GM12872 (cell line): ENCODE results near the gene ATP6V1F.

Experiments
- CTCF ChIP-seq: IDR thresholded peaks from 3 replicates; pipeline ENCODE4 v1.5.1; 2011; ENCODE audit warnings: low read depth, mild to moderate bottlenecking, low read length, moderate library complexity; ENCODE audit not compliant: insufficient read depth

The ATP6V1F gene

GRCh38 chr7:128838109-128838779 is 24.4 kb upstream of the ATP6V1F start:
- TF ChIP-seq CTCF = no peak

DNA sequence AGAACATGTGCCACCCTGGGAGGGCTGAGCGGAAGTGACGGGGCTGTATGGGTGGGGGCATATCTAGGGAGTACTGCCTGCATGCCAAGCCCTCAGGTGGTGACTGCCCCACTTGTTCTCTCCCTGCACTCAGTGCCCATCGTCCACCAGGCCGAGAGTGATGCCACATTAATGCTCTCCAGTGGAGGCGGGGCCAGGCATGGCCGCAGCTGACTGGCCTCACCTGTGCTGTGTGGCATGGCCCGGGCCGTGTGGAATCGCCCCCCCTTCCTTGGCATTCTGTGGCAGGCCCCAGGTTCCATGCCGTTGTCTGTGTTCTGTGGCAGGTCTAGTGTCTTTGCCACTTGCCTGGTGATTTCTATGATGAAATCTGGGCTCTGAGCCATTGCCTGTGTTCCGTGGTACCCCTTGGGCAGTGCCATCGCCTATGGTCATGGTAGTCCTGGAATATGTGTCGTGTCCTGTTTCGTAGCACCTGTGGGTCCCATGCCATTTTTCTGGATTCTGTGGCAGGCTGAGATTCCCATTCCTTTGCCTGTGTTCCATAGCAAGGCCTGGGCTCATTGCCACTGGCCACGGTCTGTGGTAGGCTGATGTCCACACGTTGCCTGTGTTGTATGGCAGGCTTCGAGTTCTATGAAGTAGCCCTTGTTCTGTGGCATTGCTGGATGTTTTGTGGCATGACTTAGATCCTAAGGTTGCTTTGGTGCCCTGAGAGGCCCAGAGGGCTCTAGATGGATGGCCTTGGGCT is 23.5 kb upstream of the ATP6V1F start:
- TF ChIP-seq CTCF = no peak

GRCh38 chr7:128839751-128840177 is 22.9 kb upstream of the ATP6V1F start:
- no peak for TF ChIP-seq CTCF

GRCh38 chr7:128840326-128841170 is 22.1 kb upstream of the ATP6V1F start:
- no peak for TF ChIP-seq CTCF

DNA sequence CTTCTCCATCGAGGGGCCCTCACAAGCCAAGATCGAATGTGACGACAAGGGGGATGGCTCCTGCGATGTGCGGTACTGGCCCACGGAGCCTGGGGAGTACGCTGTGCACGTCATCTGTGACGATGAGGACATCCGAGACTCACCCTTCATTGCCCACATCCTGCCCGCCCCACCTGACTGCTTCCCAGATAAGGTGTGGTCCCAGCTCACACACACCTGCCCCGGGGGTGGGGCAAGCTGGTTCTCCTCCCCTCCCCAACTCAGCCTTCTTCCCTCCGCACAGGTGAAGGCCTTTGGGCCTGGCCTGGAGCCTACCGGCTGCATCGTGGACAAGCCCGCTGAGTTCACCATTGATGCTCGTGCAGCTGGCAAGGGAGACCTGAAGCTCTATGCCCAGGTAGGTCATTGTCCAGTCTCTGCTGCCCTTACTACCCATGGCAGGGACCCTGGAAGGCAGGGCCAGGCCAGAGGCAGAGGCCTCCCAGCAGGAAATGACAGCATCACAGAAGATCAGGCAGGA is 21.4 kb upstream of the ATP6V1F start:
- TF ChIP-seq CTCF = no peak

- peak; percentile 92 for TF ChIP-seq CTCF
Observed at GRCh38 chr7:128841921-128842673, 20.6 kb upstream of the ATP6V1F start.
